Stimulated activated CD8-positive, alpha-beta memory T cell treated with anti-CD3 and anti-CD28 coated beads, Interleukin-7, amount 100 ng/mL, for 4 hours (primary cell): ENCODE results near the gene NAV2.

Experiments
- DNase-seq, 2 donors: peaks; one replicate each; pipeline ENCODE4 v3.0.0-alpha.2; 2020; ENCODE audit warnings: low read depth in 2 of 2

The NAV2 gene

DNA sequence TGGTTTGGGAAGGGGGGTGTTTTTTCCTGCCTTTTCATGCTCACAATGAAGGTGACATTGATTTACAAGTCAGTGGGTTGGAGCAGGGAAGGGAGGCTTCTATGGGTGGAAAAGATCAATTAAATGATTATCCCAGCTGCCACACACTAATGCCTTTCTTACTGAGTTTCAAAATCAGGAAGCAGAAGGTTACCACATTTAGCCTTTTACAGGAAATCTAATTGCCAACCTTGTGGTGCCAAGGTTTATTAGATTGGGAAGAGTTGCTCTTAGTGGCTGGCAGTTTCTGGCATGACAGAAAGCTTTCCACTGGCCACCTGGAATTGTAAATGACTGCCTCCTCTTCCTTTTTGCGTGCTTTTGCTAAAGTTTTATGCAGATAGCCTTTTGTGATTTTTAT is 98.7 kb downstream of the NAV2 start:
- no peak for DNase-seq

DNA sequence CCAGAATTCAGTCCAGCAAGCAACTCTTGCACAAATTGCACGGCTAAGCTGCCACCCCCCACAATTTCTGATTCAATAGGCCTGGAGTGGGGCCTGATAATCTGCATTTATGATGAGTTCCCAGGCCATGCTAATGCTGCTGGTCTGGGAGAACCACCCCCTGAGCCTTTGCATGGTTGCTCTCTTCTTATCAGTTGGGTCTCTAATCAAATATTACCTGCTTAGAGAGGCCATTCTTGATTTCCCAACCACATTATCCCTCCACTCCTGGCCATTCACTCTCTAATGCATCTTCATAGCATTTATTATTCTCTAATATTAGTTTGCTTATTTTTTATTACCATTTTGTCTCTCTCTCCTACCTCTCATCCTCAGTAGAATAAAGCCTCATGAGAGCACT is 99.5 kb downstream of the NAV2 start:
- no peak for DNase-seq

DNA sequence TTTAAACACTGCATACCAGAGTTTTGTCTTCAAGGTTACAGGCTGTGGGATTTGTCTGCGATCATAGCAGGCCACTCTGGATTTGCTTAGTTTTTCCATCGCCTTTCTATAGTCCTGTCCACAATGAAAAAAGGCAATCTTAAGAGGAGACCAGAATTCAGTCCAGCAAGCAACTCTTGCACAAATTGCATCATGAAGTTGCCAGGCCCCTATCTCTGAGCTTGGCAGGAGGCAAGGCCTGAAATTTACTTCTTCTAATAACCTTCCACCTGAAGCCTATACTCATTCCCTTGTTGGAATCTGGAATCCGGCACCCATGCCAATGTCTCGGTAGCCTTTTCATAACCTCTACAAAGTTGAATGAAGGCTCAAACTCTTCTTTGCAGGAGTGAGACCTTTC is 100.1 kb downstream of the NAV2 start:
- DNase-seq: no peak

DNA sequence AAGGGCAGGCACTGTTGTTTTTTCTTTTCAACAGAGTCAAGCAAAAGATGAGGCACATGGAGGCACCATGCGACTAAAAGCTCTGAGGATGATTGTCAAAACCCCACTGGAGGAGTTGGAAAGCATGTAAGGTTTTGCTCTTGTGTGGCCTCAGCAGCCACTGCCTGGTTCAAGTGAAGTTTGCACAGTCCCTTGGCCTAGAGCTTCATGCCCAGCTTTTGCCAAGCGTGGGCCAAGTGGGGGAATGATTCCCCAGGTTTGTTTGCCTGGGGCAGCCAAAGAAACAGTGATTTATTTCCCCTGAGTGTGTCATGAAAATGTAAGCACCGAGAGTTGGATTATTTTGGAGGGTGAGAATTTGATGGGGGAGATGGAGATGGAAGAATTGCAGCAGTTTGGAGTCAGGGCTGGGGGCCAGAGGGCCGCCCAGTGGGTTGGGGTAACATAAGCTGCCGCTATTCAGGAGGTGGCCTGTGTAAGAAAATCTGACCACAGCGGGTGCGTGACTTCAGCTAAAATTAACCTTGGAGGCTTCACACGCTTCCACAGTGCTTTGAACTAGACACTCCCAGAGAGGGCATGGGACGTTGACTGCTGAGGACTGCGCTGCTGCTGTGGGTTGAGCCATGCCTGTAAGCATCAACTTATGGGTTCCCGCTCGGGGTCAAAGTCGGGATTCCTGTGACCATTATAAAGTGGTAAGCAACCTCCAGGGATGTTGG is 100.7 kb downstream of the NAV2 start:
- no peak for DNase-seq

DNA sequence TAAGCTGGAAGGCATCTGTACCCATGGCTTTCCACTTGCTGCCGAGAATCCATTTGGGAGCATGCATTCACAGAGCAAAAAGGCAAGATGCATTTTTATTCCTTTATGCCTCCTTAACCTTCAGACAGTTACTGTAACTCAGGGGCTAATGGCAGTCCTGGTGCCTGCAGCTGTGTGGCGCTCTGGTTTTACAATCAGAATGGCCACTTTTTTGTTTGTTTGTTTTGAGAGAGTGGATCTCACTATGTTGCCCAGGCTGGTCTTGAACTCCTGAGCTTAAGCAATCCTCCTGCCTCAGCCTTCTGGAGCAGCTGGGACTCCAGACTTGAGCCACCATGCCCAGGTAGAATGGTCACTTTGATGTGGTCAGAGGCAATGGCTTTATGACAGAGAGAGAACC is 101.8 kb downstream of the NAV2 start:
- no peak for DNase-seq

DNA sequence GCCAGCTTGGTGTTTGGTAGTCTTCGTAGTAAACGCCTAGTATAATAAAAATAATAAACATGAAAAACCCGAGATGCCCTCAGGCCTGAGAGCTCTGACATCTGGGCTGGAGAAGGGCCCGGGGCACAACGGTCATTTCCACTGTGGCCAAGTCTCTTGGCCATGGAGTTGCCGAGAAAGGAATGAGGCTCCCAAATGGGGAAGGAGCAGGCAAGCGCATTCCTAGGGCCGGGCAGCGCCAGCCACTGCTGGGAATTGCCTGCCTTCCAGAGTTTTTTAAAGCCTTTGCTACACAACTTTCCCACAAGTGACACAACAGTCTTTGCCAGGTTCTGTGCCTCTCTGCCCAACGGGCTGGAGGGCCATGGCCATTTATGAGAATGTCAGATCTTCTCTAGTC is 103.4 kb downstream of the NAV2 start:
- DNase-seq: no peak

DNA sequence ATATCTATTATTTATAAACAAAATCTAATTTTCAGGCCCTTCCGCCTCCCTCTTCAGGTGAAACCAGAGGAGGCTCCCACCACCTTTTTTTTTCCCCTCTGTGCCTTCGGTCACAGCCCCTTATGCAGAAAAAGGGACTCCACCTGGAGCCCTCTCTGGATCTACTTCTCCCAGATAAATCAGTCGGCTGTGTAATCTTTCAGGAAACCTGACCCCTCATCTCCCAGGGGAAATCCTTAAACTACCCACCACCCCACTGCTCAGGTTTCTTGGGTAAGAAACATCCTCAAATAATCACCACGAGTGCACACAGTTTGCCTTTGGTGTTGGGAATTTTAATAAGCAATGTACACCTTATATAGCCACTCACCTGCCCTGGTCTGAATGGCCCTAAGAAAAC is 104.2 kb downstream of the NAV2 start:
- no peak for DNase-seq

DNA sequence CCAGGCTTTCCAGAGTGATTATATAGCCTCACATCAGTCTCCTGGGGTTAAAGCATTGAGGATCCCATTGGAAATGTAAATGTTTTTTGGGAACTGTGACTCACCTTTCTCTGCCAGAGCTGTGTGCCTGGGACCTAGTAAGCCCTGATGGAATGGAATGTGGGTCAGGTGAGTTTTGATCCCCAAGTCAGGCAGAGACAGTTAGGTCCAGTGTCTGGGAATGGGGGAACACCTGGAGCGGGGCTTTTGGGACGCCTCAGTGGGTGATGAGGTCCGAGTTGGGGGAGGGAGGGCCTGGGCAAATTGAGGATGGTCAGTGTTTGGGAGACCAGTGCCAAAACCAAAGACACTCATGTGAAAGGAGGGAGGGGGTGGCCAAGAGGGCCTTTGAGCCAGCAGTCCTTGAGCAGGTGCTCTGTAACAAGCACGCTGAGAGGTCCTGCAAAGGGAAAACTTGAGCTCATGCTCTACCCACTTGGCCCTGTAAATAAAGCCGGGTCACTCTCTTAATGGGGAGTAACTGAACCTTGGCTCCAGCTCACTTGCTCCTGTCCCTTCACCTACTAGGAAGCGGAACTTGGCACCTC is 104.7 kb downstream of the NAV2 start:
- no peak for DNase-seq

DNA sequence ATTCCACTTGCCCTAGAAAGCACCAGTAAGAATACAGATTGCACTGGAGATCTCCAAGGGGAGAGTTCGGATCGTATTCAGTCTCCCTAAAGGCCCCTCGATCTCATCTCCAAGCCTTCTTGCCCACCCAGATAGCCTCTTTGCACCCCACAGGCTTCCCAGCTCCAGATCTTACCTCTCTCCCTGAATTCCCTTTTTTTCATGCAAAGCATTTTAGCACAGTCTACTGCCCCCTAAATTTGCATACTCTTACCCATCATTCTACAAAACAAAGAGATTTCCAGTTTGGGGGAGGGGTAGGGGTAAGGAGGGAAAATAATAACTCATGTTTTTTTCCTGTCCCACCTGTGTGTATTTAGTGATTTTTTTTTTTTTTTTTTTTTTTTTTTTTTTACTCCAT is 105.2 kb downstream of the NAV2 start:
- DNase-seq: no peak

DNA sequence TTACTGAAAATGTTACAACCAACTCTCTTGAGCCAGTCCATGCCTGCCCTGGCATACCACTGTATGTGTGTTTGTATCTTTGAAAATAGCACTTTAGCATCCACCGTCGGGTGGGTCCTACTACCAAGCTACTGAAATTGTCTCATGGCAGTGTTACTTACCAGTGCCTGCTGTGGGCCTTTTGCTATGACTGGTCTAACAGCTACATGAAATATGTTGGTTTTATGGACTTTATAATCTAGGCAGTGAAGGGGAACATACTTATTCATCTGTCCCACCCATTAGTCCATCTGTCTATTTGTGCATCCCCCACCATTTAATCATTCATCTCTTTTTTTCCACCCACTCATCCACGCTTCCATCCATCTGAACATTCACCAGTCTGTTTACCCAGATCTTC is 106.0 kb downstream of the NAV2 start:
- DNase-seq: no peak

DNA sequence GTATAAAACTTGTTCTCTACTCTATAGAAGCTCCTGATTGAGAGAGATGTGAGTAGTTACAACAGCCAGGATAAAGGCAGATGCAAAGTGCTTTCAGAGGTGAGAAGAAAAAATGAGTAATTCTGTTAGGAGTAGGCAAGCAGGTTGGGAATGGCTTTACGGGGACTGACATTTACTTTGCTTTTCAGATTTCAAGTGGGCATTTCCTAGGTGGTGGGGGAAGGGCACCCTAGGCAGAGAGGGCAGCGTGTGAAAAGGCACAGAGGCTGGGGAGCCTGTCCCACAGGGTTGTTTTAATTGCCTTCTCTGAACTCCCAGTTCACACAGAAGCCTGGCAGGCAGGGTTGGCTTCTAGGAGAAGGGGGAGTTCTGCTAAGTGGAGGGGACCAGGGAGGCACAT is 106.5 kb downstream of the NAV2 start:
- no peak for DNase-seq

DNA sequence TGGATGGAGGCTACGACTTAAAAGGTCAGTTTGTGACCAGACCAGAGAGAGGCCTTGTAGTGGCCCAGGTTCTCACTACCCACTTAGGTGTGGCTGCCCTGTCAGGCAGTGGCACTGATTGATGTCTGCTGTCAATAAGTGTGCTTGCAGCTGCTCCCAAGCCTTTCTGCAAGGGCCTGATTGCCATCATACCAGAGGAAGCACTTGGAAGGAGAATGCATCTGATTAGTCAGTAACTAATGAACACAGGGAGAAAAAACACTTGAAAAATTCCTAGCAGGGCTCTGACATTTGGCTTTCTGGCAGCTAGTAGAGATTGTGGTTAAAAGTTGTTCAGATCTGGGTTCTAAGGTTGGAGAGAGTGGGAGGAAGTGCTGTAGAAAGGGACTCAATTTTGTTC is 107.5 kb downstream of the NAV2 start:
- DNase-seq: no peak

DNA sequence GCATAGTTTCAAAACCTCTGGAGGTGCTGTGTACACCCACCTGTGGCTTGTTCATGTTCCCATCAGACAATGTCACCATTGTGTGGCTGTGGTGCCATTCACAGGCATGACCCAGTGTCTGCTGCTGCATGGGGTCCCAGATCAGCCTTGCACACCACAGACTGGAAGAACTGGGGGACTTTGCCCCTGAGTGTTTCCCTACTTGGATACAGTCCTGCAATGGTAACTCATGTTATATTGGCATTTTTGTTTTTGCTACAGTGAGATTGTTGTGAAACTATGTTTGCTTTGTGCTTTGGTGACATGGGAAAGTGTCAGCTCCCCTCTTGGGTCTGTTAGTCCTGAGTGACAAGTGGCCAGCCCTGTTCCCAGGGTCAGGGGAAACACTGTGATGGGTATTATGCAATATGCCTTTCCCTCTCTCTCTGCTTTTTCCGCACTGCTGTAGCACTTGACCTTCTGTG is 108.8 kb downstream of the NAV2 start:
- no peak for DNase-seq

DNA sequence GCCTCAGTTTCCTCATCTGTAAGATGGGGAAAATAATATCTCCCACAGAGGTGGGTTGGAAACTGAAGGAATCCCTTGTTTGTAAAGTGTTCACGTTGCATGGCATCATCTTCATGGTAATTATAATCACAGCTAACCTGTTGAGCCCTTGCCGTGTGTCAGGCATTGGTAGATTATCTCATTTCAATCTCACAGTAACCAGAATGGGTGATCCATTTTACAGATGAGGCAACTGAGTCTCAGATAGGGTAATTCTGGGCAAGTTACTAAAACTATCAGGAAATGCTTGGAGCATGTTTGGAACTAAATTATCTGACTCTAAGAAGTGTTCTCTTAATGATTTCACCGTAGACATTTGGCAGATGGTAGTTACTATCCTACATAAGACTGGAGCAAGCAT is 109.4 kb downstream of the NAV2 start:
- no peak for DNase-seq

DNA sequence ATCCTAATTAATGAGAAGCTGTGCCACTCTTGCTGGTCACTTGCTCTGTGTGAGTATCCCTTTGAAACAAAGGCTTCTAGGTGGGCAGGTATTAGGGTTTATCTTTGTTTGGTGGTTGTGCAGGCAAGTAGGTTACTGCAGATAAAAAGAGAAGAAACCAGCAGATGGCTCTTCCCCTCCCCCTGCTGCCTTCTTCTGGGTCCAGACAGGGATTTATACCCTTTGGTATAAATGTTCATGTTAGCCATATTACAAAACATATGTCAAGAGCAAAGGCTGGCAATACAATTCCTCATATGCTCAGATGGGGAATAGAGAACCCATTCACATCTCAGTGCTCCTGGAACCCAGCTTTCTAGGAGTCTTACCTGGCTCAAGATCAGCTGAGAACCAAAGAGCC is 109.9 kb downstream of the NAV2 start:
- no peak for DNase-seq

DNA sequence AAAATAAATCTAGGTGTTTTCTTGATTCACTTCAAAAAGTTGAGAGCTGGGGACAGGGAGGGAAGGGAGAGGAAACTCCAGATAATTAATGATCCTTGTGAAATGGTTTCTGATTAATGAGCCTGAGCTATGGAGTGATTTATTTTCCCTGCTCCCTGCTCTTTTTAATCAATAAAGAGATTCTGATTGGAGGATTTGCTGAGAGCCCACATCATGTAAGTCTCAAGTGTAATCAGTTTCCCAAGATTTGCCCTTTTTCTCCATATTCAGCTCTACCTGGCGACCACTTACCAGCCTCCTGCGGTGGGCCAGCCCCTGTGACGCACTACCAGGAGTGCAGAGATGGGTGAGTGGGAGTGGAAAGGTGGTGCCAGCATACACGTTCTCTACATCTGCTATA is 114.0 kb downstream of the NAV2 start:
- no peak for DNase-seq

DNA sequence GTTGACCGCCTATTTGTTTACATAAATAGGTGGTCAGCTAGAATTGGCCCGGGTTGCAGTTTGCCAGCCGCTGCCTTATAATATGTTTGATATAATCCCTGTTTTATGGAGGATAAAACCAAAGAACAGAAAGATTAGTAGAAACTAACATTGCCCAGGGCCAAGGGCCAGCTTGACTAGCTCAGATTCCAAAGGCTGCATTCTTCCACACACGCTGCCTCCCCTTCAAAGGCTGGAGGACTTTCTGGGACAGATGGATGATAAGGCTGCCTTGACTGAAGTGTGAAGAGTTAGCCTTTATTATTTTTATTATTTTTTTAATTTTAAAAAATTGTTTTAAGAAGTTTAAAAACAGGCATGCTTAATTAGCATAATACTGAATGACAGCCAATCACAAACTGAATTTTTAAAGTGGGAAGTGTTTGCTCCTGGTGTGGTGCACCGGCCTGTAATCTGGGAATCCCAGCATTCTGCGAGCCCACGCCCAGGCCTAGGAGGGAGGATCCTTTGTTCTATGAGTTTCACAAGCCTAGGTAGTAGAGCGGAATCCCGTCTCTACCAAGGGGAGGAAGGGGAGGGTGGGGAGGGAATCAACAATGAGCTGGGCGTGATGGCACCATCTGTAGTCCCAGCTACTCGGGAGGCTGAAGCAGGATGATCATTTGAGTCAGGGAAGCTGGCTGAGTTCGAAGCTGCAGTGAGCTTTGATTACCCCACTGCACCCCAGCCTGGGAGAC is 114.9 kb downstream of the NAV2 start:
- no peak for DNase-seq

DNA sequence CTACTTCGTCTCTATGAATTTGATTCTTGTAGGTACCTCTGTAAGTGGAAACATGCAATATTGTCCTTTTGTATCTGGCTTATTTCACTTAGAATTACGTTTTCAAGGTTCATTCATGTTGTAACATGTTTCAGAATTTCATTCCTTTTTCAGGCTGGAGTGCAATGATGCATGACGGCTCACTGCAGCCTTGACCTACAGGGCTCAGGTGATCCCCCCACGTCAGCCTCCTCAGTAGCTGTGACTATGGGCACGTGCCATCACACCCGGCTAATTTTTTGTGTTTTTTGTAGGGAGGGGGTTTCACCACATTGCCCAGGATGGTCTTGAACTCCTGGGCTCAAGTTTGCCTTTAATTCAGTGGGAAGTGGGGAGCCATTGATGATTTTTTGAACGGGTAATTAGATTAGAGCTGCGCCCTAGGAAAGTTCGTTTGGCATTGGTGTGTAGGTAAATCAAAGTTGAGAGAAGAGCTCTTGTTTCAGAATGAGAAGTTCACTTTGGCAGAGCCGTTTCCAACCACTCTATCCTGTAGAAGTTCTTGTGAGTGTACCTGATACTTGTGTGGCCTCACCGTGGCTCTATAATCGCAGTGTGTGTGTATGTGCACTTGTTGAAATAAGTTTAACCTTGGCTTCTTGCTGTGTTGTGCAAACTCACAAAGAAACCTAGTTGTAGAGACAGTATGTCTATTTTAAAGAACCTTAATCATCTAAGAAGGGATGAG is 115.9 kb downstream of the NAV2 start:
- DNase-seq: no peak

DNA sequence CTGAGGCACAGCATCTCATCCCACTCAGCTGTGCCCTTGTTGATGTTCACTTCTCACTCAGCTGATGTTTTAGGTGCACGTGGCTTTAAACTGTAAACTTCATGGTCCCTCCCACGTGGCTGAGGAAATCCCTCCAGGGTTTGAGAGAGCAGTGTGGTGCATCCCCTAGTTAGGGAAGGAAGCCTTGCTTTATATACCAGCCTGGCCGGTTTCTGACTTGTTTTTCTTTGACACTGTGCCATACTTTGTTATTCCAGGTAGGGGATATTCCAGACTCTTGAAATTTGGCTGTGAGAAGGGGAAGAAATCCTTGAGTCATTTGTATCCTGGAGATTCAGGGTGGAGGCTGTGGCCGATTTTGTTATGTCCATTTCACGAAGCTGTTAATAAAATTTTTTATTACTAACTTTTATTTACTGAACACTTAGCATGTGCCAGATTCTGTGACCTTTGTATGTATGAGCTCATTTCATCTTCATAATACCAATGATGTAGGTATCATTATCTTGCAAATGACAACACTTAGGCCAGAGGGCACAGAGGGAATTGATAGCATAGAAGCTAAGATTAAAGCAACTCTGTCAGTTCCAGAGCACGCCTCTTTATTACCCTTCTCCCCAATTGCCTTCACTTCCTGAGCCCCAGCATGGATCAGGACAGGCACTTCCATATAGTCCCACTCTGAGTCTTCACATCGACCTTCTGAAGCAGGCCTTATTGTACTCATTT is 116.6 kb downstream of the NAV2 start:
- DNase-seq: no peak

DNA sequence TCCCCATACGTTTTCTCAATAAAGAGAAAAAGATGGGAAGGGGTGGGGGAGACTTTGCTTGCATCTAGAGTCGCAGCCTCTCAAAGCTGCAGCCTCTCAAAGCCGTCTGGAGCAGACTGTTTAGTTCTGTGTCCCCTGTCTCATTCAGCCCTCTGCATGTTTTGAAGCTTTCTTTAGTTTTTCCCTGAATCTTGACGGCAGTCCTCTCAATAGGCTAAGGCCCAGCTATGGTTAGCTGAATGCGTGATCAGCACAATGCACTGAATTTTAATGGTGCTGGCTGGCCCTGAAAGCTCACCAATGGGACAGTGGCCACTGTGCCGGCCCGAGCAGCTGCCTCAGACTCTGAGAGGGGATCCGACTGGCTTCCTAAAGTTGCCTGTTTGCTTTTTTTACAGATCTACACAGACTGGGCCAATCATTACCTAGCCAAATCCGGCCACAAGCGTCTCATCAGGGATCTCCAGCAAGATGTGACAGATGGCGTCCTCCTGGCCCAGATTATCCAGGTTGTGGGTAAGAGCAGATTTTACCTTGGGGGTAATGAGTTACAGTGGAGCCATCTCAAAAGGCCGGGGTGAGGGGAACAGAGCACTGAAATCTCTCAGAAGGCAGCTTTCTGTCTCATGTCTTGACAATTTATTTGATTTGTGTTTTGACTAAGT is 119.6 kb downstream of the NAV2 start:
- DNase-seq: no peak

DNA sequence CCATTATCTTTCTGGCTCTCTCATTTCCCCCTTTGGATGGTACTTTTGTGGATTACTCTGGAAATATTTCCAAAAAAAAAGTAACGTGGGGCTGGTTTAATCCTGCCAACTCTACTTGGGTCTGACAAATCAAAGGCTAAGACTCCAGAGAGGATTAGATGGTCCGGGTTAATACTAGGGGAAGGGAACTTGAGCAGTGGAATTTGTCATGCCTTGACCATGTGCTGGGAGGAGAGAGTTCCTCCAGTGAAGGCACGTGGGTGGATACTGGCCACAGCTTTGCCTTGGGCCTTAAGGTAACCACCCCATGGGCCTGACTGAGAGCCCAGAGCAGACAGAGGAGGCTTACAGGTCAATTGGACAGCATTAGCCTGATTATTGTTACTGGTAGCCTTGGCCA is 120.3 kb downstream of the NAV2 start:
- DNase-seq: no peak
